ENCODE measurements around the gene ABCC3.

The ABCC3 gene

GRCh38 chr17:50626037-50626574 lies 8.6 kb upstream of the ABCC3 start:
- ChIA-PET CTCF (interaction anchor here (0.7 to 10.3 kb wide), 26 partner anchors 9 to 172 kb away, joined by 3 to 70 read pairs (median 5); partner anchors contain the start of gene SPATA20), POLR2A (no interaction called here)
- DNase-seq (ENCODE audit: extremely low spot score) = peak; percentile 79
- TF ChIP-seq CTCF (IDR thresholded peaks at IDR 0.05; ENCODE audit: control extremely low read depth, extremely low read depth, low read depth, missing control alignments) = peak; percentile 73

GRCh38 chr17:50627036-50627781 lies 7.5 kb upstream of the ABCC3 start:
- ChIA-PET POLR2A (no interaction called here), CTCF (interaction anchor here (0.7 to 10.3 kb wide), 13 partner anchors 10 to 174 kb away, joined by 3 to 70 read pairs (median 4); no protein-coding TSS in a partner anchor)
- no peak for DNase-seq (ENCODE audit: extremely low spot score)
- no peak for TF ChIP-seq CTCF (IDR thresholded peaks at IDR 0.05; ENCODE audit: control extremely low read depth, extremely low read depth, low read depth, missing control alignments)

GRCh38 chr17:50627782-50628601 lies 6.7 kb upstream of the ABCC3 start:
- DNase-seq (ENCODE audit: extremely low spot score) = no peak
- POLR2A ChIA-PET = interaction anchor here (0.9 kb wide), 1 partner anchor 238 kb away, joined by 3 read pairs; the partner anchor contains the start of gene TOB1

GRCh38 chr17:50629902-50630301 lies 4.8 kb upstream of the ABCC3 start:
- CTCF ChIA-PET = interaction anchor here (0.6 to 10.3 kb wide), 16 partner anchors 9 to 268 kb away, joined by 3 to 70 read pairs (median 5); no protein-coding TSS in a partner anchor
- no peak for TF ChIP-seq CTCF (IDR thresholded peaks at IDR 0.05; ENCODE audit: control extremely low read depth, extremely low read depth, low read depth, missing control alignments)
- POLR2A ChIA-PET = no interaction called here
- no peak for DNase-seq (ENCODE audit: extremely low spot score)

More at GRCh38 chr17:50627782-50628601, 6.7 kb upstream of the ABCC3 start:
- no peak for TF ChIP-seq CTCF (IDR thresholded peaks at IDR 0.05; ENCODE audit: control extremely low read depth, extremely low read depth, low read depth, missing control alignments)
- CTCF ChIA-PET = interaction anchor here (0.7 to 10.3 kb wide), 8 partner anchors 10 to 144 kb away, joined by 3 to 70 read pairs (median 4); no protein-coding TSS in a partner anchor

GRCh38 chr17:50630524-50631194 lies 4.0 kb upstream of the ABCC3 start:
- TF ChIP-seq CTCF (IDR thresholded peaks at IDR 0.05; ENCODE audit: control extremely low read depth, extremely low read depth, low read depth, missing control alignments) = peak; percentile 57
- ChIA-PET CTCF (interaction anchor here (0.7 to 10.3 kb wide), 21 partner anchors 7 to 268 kb away, joined by 3 to 70 read pairs (median 4); no protein-coding TSS in a partner anchor), POLR2A (no interaction called here)
- DNase-seq (ENCODE audit: extremely low spot score) = peak; percentile 69

All from GM10248 (cell line).